T-helper 1 cell treated with Interleukin-12 subunit alpha and Interleukin-12 subunit beta and Interleukin-4 antibody, amounts not matched to agents 30 ng/mL and 1 ng/mL, for 36 hours (primary cell): ENCODE measurements around the gene NPHS1. TPM values are rescaled to one million over a fixed set of nuclear protein-coding genes. Genes with fewer than 3 reads are reported as not detected.

Experiments
- intact Hi-C: fragments of 100-400 bp; cut with micrococcal nuclease; formaldehyde crosslinking; loops from one replicate; pipeline ENCODE4 v1.15.1; 2024
- total RNA-seq: library from RNA; stranded (reverse); gene quantifications from 2 replicates; pipeline ENCODE4 v1.2.3, GENCODE V29; 2022

NPHS1 gene
- total RNA-seq, 1 donor from 2014 or later: not detected

DNA sequence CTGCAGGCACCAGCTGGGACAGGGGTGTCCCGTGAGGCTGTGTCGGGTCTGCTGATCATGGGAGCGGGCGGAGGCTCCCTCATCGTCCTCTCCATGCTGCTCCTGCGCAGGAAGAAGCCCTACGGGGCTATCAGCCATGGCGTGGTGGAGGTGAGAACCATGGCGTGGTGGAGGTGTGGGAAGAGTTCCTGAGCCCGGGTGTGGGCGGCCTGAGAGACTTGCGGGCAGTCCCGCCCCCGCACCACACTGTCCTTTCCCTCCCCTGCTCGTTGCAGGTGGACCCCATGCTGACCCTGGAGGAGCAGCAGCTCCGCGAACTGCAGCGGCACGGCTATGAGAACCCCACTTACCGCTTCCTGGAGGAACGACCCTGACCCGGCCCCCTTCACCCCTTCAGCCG is 26.8 kb upstream of the NPHS1 start:
- intact Hi-C loops: loop anchor here (1.0 kb wide), 1 partner anchor 10 kb away; no protein-coding TSS in a partner anchor

DNA sequence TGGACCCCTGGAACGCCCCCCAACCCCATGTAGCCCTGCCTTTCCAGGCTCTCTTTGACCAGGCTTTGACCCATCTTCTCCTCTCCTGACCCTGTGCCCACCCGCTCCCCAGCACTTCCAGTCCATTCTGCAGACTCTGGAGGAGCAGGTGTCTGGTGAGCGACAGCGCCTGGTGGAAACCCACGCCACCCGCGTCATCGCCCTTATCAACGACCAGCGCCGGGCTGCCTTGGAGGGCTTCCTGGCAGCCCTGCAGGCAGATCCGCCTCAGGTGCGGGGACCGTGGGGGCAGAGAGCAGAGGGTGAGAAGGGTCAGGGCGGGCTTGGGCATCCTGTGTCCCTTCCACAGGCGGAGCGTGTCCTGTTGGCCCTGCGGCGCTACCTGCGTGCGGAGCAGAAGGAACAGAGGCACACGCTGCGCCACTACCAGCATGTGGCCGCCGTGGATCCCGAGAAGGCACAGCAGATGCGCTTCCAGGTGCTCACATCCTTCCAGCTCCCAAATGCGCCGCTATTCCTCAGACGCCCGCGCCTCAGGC is 22.2 kb upstream of the NPHS1 start:
- intact Hi-C loops: no loop called here

DNA sequence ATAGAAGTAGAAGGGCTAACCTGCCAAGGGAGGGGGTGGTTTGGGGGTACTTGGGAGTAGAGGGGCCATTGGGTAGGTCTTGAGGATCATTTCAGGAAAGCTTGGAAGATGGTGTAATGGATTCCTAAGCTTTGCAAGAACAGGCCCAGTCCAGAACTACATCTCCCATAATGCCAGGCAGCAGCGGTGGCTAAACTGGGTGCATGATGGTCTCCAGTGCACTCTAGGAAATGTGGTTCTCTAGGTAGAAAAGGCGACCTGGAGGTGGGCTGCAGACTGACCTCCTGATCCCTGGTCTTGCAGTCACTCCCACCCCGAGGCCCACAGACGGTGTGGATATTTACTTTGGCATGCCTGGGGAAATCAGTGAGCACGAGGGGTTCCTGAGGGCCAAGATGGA is 19.9 kb upstream of the NPHS1 start:
- intact Hi-C loops: no loop called here

DNA sequence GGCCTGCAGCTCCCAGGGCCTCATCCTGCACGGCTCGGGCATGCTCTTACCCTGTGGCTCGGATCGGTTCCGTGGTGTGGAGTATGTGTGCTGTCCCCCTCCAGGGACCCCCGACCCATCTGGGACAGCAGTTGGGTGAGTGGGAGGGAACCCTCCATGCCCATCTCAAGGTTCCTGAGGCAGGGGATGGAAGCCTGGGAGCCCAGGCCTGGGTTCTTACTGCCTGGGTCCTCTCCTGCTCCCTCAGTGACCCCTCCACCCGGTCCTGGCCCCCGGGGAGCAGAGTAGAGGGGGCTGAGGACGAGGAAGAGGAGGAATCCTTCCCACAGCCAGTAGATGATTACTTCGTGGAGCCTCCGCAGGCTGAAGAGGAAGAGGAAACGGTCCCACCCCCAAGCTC is 19.3 kb upstream of the NPHS1 start:
- intact Hi-C loops: no loop called here

DNA sequence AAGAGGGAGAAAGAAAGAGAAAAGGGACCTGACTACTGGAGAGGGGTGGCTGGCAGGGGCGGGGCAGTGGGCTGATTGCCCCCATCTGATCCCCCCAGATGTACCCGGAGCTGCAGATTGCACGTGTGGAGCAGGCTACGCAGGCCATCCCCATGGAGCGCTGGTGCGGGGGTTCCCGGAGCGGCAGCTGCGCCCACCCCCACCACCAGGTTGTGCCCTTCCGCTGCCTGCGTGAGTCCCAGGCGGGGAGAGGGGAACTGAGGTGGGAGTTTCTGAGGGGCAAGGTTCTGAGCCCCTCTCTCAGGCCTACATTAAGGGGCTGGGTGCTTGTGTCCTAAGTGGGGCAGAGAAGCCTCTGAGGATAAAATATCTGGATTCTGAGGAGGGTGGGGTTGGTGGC is 18.5 kb upstream of the NPHS1 start:
- intact Hi-C loops: loop anchor here (1.0 kb wide), 2 partner anchors 95 to 184 kb away; partner anchors contain the start of genes ARHGAP33, THAP8 and WDR62

DNA sequence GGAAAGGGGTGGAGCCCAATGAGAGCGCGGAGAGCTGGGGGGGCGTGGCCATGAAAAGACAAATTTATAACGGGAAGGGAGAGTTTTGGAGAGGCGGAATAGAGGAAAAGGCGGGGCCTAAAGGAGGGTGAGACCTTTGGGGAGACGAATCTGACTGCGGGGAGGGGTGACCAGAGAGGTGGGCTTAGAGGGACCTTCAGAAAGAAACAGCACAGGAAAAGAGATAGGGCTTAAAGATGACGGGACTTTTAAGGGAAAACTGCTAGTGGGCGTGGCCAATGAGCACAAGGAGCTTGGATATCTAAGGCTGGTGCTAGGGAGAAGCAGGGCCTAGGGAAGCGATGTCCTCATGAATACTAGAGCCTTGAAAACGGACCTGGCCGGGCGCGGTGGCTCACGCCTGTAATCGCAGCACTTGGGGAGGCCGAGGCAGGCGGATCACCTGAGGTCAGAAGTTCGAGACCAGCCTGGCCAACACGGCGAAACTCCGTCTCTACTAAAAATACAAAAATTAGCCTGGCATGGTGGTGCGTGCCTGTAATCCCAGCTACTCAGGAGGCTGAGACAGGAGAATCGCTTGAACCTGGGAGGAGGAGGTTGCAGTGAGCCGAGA is 17.9 kb upstream of the NPHS1 start:
- intact Hi-C loops: loop anchor here (1.0 kb wide), 2 partner anchors 95 to 184 kb away; partner anchors contain the start of genes ARHGAP33, THAP8 and WDR62

DNA sequence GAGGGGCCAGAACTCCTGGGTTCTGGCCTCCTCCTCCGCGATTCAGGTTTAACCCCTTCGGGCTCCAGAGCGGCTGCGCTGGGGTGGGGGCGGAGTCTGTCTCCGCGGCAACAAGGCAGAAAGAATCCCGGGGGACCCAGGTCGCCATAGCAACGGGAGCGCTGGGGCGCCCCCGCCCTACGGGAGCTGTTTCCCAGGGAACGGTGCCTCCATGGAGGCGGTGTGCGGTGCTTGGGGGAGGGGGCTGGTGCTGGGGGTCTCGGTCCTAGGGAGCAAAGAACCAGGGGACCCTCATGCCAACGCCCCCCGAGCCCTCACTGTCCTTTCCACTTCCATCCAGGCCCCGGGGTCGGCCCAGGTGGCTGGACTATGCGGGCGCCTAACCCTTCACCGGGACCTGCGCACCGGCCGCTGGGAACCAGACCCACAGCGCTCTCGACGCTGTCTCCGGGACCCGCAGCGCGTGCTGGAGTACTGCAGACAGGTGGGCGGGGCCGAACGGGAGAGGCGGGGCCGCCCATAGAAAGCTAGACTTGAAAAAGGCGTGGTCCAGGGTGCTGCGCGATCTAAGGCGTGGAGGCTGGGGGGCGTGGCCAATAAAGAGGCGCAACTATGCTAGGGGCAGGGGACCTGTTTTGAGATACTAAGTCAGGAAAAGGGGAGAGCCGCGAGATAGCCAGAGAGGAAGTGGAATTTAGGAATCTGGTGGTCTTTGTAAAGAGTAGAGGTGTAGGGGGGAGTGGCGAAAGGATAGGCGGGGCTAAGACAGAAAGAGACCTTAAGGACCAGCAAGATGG is 17.2 kb upstream of the NPHS1 start:
- intact Hi-C loops: loop anchor here (1.0 to 2.0 kb wide), 10 partner anchors 10 to 221 kb away; partner anchors contain the start of genes ALKBH6, ARHGAP33, COX6B1 and PSENEN

DNA sequence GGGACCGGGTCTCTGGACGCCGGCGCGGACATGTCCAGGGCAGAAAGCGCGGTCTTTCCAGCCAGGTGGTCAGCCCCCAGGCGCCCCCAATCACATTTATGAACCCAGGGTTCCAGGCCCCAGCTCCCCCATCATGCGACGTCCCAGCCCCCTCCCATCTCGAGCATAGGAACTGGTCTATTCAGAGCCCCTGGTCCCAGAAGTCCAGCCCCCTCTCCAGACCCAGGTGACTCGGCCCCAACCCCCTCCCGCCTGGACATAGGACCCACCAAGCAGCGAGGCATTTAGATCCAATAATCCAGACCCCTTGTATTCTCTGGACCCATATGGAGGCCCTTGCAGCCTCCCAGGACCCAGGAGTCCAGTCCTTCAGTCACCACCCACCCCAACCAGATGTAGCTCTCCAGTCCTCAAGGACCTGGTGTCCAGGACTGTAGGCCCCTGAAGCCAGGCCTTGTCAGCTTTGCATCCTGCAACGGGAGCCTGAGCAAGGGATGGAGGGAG is 16.6 kb upstream of the NPHS1 start:
- intact Hi-C loops: loop anchor here (1.0 to 2.0 kb wide), 8 partner anchors 10 to 221 kb away; partner anchors contain the start of genes ALKBH6, COX6B1, PSENEN and U2AF1L4

DNA sequence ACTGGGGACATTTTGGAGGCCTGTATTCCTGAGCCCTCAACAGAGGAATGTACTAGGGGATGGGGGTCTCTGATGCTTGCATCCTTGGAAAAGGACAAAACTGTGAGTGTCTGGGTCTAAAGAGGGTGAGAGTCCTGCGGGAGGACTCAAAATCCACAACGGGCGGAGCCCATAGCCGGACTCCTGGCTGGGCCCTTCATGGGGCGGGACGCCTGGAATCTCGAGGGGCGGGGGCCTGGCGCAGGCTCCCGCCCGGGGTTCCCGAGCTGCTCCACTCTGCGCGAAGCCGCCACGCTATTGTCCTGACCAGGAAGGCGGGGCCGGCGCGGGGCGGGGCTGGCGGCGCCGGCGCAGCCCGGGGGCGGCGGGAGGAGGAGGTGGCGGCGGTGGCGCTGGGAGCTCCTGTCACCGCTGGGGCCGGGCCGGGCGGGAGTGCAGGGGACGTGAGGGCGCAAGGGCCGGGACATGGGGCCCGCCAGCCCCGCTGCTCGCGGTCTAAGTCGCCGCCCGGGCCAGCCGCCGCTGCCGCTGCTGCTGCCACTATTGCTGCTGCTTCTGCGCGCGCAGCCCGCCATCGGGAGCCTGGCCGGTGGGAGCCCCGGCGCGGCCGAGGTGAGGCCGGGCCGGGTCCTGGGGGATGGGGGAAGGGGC is 16.0 kb upstream of the NPHS1 start, which contains the start of gene APLP1:
TSS of gene APLP1 (plus strand) at position 403 of the 651 bp plus-strand sequence. CDS start at position 466, 63 bp downstream.
- intact Hi-C loops: loop anchor here (2.0 kb wide), 1 partner anchor 175 kb away; no protein-coding TSS in a partner anchor

DNA sequence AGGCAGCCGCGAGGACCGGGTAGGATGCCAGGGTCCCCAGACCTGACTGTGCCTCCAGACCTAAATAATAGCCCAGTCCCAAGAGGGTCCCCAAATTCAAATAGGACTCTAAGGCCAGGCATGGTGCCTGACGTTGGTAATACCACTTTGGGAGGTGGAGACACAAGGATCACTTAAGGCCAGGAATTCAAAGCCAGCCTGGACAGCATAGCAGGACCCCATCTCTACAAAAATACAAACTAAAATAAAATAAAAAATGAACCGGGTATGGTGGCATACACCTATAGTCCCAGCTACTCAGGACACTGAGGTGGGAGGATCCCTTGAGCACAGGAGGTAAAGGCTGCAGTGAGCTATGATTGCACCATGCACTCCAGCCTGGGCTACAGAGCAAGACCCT is 10.7 kb upstream of the NPHS1 start:
- intact Hi-C loops: no loop called here

DNA sequence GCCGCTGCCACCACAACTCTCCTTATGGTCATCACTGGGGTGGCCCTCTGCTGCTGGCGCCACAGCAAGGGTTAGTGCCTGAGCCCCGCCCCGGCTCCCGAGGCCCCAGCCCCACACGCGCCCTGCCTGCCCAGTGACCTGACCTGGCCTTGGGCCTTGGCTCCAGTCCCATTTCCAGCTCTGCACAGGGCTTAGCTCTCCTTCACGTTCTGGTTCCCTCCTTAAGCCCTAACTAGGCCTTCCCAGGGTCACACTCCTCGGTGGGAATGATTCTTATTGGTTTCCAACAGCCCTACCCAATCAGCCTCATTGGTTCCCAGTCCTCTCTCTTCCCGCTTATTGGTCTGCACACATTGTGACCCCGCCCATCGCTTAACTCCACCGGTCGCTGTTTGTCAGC is 10.2 kb upstream of the NPHS1 start:
- intact Hi-C loops: no loop called here

DNA sequence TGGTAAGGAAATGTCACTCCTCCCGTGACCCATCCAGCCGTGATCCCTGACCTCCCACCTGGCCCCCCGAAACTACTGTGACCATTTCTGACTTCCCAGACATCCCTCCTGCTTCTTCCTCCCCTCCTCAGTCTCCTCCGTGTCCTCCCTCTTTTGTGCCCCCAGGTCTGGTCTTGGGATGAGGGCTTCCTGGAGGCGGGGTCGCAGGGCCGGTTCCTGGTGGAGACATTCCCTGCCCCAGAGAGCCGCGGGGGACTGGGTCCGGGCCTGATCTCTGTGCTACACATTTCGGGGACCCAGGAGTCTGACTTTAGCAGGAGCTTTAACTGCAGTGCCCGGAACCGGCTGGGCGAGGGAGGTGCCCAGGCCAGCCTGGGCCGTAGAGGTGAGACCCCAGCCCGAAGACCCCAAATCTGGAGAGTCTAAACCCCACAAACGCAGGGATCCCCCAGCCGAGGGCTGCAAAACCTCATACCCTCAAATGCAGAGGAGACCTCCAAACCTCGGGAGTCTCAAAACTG is 9.4 kb upstream of the NPHS1 start:
- intact Hi-C loops: no loop called here

DNA sequence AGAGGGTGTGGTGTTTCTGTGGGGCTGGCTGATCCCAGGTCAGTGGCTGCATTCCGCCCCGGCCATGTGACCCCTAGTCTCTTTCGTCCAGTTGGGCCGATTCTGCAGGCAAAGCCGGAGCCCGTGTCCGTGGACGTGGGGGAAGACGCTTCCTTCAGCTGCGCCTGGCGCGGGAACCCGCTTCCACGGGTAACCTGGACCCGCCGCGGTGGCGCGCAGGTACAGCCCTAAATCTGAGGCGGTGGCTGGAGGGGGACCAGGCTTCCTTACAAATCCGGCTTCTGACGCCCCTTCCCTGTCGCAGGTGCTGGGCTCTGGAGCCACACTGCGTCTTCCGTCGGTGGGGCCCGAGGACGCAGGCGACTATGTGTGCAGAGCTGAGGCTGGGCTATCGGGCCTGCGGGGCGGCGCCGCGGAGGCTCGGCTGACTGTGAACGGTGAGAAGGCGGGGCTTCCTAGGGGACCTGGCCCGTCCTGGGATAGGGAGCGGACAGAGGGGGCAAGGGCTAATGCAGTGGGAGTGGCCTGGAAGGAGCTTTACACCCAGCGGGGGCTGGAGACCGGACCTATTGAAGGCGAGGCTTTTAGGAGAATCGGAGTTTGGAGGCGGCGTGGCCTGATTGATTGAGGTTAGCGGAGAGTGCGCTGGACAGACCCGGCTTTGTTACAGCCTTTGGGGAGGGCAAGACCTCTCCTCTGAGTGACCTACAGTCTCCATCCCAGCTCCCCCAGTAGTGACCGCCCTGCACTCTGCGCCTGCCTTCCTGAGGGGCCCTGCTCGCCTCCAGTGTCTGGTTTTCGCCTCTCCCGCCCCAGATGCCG is 8.7 kb upstream of the NPHS1 start:
- intact Hi-C loops: no loop called here

DNA sequence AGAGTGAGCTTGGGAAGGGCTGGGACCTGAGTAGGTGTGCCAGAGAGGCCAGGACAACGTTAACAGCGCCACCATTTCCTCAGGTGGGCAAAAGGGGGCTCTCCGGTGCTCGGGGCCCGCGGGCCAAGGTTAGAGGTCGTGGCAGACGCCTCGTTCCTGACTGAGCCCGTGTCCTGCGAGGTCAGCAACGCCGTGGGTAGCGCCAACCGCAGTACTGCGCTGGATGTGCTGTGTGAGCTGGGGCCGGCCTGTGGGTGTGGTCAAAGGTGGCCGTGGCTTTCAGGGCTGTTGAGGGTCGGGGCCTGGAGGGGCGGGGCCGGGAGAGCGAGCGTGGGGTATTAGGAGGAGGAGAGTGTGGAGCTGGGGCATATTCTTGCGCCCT is 8.1 kb upstream of the NPHS1 start:
- intact Hi-C loops: no loop called here

DNA sequence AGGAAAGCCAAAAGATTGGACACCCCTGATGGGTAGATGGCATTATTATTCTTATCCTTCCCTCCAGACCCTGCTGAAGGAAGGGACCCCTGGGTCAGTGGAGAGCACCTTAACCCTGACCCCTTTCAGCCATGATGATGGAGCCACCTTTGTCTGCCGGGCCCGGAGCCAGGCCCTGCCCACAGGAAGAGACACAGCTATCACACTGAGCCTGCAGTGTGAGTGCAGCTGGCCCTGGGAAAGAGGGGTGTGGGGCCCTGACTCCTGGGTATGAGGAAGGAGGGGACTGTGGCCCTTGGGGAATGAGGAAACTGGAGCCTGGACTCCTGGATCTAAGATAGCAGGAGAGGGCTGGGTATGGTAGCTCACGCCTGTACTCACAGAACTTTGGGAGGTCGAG is 7.1 kb upstream of the NPHS1 start:
- intact Hi-C loops: no loop called here

DNA sequence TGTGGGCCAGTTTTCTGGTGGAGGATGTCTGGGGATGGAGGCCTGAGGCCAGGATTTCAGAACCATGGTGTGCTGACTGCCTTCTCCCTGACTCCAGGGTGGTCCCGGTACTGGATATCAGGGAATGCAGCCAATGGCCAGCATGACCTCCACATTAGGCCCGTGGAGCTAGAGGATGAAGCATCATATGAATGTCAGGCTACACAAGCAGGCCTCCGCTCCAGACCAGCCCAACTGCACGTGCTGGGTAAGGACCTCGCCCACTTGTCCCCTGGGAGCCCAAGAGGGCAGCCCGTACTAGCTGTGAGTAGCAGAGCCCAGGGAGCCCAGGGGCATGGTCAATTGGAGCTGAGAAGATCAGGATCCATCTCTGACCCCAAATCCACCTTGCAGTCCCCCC is 6.0 kb upstream of the NPHS1 start:
- intact Hi-C loops: no loop called here

DNA sequence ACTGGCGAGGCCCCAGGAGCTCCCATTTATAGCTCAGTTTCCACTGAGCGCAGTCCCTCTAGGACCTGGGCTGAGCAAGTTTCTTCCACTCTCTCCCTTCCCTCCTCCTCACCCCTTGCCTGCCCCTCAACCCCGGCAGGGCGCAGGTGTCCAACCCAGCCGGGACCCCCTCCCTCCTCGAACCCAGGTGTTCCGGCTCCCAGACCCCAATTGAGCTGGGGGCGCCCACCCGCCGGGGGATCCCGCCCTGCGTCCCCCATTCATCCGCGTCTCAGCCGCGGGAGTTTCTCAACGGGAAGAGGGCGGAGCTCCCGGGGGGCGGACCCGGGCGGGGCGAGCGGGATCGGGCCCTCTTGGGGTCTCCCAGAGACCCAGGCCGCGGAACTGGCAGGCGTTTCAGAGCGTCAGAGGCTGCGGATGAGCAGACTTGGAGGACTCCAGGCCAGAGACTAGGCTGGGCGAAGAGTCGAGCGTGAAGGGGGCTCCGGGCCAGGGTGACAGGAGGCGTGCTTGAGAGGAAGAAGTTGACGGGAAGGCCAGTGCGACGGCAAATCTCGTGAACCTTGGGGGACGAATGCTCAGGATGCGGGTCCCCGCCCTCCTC is 4.3 kb upstream of the NPHS1 start, which contains the start of gene KIRREL2:
TSS of gene KIRREL2 (plus strand) at position 366 of the 604 bp plus-strand sequence. CDS start at position 575, 209 bp downstream.
- intact Hi-C loops: no loop called here

DNA sequence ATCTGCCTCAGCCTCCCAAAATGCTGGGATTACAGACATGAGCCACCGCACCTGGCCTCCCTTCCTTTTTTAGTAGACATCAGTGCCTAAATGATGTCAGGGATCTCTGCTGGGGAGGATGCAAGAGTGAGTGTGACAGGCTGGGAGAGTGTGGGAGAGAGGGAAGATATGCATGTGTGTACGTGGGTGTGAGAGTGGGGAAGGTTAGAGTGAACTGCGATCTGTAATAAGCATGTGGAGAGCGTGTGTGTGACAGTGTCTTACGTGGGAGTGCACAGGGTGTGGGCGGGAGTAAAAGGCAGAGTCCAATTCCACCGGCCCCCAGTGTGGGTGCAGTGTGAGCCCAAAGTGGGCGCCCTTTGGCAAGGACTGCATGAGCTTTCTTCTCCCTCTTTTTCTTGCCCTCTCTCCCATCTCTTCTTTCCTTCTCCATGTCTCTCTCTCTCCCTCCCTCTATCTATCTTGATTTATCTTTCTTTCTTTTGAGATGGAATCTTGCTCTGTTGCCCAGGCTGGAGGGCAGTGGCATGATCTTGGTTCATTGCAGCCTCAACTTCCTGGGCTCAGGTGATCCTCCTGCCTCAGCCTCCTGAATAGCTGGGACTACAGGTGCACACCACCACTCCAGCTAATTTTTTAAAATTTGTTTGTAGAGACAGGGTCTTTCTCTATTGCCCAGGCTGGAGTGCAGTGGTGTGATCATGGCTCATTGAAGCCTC is 893 bp upstream of the NPHS1 start:
- intact Hi-C loops: no loop called here
